NCI-H2107 treated with DMSO at 0.1 percent for 48 hours (cell line): Measurements from ENCODE around the gene DENND4B.
"Not testable (repeated sequence)": the region's sequence is repeated elsewhere in the genome, so short reads cannot be mapped to it uniquely, and the experiment has no call there.

Source experiments
- DNase-seq: peaks from one replicate; lab custom pipeline; 2025; ENCODE audit not compliant: unreplicated experiment; lab: John Stamatoyannopoulos, UW

The DENND4B gene

DNA sequence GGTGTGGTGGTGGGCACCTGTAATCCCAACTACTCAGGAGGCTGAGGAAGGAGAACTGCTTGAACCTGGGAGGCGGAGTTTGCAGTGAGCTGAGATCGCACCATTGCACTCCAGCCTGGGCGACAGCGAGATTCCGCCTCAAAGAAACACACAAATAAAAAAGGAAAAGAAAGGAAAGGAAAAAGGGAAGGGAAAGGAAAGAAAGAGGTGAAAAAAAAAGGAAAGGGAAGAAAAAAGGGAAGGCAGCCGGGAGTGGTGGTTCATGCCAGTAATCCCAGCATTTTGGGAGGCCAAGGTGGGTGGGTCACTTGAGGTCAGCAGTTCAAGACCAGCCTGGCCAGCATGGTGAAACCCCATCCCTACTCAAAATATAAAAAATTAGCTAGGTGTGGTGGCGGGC is 55.5 kb downstream of the DENND4B start:
- not testable (repeated sequence) for DNase-seq

DNA sequence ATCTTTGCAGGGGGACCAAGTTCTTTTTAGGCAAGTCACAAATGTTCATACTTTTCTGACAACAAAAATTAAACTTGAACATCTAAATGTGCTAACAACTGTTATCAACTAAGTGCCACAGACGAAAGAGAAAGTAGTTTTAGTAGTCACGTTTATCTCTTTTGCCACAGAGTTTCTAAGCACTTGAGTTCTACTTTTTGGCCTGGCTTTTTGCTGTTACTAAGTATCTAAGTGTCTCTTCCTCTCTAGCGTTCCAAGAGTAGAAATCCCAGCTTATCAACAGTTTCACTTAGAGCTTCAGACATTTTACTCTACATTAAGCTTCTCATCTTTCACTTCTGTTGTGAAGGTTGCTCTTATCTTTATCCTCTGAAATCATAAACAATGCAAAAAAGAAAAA is 58.0 kb downstream of the DENND4B start:
- no peak for DNase-seq

DNA sequence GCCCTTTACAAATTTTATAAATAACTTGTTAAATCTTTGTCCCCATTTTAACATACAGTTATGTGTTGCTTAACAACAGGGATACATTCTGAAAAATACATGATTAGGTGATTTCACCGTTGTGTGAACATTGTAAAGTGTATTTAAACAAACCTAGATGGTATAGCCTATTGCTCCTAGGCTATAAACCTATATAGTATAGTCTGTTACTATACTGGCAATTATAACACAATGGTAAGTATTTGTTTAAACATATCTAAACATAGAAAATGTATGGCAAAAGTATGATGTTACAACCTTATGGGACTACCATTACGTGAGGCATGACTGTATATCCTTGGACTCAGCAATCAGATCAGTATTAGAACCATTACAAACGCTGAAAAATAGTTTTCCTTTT is 60.4 kb downstream of the DENND4B start:
- no peak for DNase-seq

DNA sequence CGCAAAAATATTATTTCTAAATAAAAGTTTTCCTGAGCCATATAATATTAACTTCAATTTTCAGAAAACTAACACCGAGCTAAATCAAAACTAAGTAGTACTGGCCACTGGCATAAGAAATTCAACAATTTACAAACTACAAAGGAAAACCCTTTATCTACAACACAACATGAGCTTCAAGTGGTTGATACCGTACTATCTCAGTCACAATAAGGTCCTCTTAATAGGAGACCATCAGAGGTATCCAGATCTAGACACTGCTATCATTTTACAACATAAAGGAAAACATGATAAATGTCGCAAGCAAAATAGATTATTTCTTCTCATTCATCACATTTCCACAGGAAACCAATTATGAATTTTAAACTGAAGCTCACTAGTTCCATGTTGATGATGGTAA is 63.3 kb downstream of the DENND4B start:
- no peak for DNase-seq

DNA sequence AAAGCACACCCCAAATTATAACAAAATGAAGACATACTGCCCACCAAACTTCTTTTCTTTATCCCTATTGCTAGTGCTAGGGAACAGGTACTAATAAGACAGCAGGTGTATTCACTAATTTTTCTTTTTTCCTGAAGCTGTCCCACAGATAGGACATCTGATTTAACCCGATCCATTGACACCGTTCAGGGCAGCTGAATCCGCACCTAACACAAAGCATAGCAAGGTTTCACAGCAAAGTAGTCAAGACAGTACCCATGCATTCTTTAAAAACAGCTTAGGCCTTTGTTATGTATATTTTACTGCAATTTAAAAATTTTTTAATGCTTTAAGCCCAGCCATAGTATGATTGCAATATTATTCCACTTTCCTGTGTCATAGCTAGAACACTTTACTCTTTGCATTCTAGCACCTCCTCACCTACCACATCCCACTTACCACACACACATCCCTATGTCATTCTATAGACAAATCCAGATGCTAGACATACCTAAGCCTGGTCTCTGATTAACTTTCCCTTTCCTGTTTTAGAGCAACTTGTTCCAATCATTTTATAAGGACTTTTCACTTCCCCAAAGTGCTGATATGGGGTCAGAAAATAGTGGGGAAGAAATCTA is 64.1 kb downstream of the DENND4B start:
- no peak for DNase-seq

DNA sequence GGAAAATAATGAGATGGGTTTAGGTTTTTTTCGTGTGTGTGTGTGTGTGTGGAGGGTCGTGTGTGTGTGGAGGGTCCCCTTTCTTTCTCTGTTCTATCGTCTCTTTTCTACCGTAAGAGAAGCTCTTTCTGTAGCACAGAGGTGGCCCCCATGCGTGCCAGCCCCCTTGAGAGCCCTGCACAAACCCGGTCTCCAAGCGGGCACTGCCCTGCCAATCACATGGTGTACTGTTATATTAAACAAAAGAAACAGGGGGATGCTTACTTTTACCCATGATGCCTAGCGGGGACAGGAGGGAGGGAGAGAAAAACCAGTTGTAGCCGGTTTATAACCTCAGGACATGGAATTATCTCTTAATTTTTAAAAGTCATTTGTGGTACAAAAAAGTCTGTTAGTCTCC is 64.8 kb downstream of the DENND4B start:
- DNase-seq: peak; percentile 68

DNA sequence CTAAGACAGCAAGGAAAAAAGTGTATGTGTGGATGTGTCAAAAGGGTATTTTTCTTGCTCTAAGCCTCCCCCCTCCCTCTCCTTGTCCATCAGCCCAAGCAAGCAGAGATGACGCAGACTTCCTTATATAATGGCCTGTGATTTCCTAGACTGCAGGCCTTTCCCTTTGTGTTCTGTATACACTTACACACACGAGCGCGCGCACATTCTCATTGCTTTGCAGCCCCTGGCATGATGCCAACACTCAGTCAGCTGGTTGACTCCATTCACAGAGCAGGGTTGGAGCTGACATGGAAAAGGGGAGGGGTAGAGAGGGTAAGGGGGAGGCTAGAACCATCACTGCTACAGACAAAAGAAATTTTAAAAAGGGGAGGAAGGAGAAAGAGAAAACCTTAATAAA is 65.6 kb downstream of the DENND4B start:
- peak; percentile 100 for DNase-seq

DNA sequence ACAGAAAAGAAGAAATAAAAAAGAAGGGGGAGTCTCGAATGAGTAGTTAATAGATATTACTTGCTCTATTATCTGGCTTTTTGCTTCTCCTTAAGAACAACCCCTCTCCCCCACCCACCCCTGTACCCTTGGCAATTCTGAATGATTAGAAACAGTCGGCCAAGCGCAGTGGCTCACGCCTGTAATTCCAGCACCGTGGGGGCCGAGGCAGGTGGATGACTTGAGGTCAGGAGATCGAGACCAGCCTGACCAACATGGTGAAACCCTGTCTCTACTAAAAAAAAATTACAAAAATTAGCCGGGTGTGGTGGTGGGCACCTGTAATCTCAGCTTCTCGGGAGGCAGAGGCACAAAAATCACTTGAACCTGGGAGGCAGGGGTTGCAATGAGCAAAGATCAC is 66.5 kb downstream of the DENND4B start:
- DNase-seq: no peak
